Activated naive CD4-positive, alpha-beta T cell treated with anti-CD3 and anti-CD28 coated beads for 36 hours (primary cell): ENCODE data around the gene AKT1S1. TPM values are rescaled to one million over a fixed set of nuclear protein-coding genes. Genes with fewer than 3 reads are reported as not detected.

ENCODE experiments used
- CTCF ChIA-PET: fragments of 350-600 bp; sonication (Branson Sonifier 250); formaldehyde crosslinking; loops from one replicate; lab custom pipeline; 2021; ENCODE audit warnings: antibody characterized with exemption; lab: Charles Lee
- DNase-seq: peaks from one replicate; pipeline ENCODE4 v3.0.0-alpha.2; 2020
- H3K27ac Mint-ChIP-seq: one replicate; pipeline ENCODE4 v1.8.0; 2021; ENCODE audit warnings: mild to moderate bottlenecking, mixed read lengths
- H3K27me3 Mint-ChIP-seq: one replicate; pipeline ENCODE4 v1.8.0; 2021; ENCODE audit warnings: low read depth, mixed read lengths
- H3K36me3 Mint-ChIP-seq: one replicate; pipeline ENCODE4 v1.8.0; 2021; ENCODE audit warnings: low read depth, mixed read lengths
- H3K4me1 Mint-ChIP-seq: one replicate; pipeline ENCODE4 v1.8.0; 2021; ENCODE audit warnings: low read depth, mixed read lengths
- H3K4me3 Mint-ChIP-seq: one replicate; pipeline ENCODE4 v1.8.0; 2021; ENCODE audit warnings: mild to moderate bottlenecking, moderate library complexity, mixed read lengths
- H3K9me3 Mint-ChIP-seq: one replicate; pipeline ENCODE4 v1.8.0; 2021; ENCODE audit warnings: mixed read lengths
- intact Hi-C: fragments of 100-400 bp; cut with micrococcal nuclease; formaldehyde crosslinking; loops from one replicate; pipeline ENCODE4 v1.15.1; 2023
- total RNA-seq, 2 experiments: library from RNA; stranded (reverse); gene quantifications; one replicate each; pipeline ENCODE4 v1.2.3, GENCODE V29; 2021

The AKT1S1 gene
- total RNA-seq, 2 experiments from 2014 or later = 13.3 to 14.2 TPM

- Mint-ChIP-seq H3K4me1 (peaks cover 31% of the 10 kb centered on the region), H3K27me3 (no peaks in the 10 kb centered on the region), H3K4me3 (peak within 1 kb of the TSS; percentile 67), H3K27ac (peak within 1 kb of the TSS; percentile 97), H3K36me3 (no peaks in the 10 kb centered on the region), H3K9me3 (no peaks in the 10 kb centered on the region)
- DNase-seq = peak; percentile 85
- intact Hi-C loops = loop anchor here (1.0 to 2.0 kb wide), 8 partner anchors 14 to 257 kb away; partner anchors contain the start of genes AKT1S1, ATF5, NUP62 and RRAS
- CTCF ChIA-PET = interaction anchor here (1.1 kb wide), 1 partner anchor 33 kb away, joined by 3 read pairs; no protein-coding TSS in a partner anchor
Measured at GRCh38 chr19:49896863-49897621, 19.9 kb upstream of the AKT1S1 start, which contains the start of gene IL4I1. IL4I1 (minus strand) TSS chr19:49896887; CDS start chr19:49896160, 727 bp downstream.

DNA sequence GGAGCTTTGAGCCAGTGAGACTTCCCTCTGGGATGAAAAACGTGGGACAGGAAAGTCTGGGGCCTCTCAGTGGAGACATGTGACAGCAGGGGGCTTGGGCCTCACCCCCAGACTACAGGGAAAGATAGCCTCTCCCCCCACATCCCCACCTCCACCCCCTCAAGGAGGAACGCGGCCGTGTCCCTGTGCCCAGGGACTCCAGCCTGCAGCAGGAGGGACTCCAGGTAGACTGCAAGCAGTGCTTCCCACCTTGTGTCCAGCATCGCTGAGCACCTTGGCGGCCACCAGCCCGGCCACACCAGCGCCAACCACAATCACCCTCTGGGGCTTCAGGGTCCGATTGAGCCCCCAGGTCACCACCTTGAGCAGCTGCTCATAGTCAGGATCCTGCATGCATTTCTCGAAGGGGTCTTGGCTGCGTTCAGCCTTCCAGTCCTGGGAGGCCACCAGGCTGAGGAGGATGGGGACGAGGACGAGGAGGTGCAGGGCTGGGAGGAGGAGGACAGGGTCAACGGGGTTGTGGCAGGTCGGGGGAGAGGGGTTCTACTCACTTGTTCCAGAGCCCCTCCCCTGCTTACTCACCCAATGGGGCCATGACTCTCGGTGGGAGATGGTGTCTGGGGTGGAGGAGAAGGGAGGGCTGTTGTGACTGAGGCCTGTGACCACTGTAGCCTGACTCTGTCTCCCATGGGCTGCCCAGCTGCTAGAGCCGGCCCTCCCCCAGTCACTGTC lies 18.6 kb upstream of the AKT1S1 start:
- peaks cover 31% of the 10 kb centered on the region for H3K4me1 Mint-ChIP-seq
- H3K36me3 Mint-ChIP-seq = no peaks in the 10 kb centered on the region
- no peaks in the 10 kb centered on the region for H3K9me3 Mint-ChIP-seq
- intact Hi-C loops = loop anchor here (2.0 kb wide), 1 partner anchor 27 kb away; no protein-coding TSS in a partner anchor
- H3K27me3 Mint-ChIP-seq = no peaks in the 10 kb centered on the region
- peak overlapping the region; percentile 97 for H3K27ac Mint-ChIP-seq
- H3K4me3 Mint-ChIP-seq = peak overlapping the region; percentile 67
- DNase-seq = no peak
- CTCF ChIA-PET = interaction anchor here (0.6 kb wide), 1 partner anchor 10 kb away, joined by 3 read pairs; no protein-coding TSS in a partner anchor

DNA sequence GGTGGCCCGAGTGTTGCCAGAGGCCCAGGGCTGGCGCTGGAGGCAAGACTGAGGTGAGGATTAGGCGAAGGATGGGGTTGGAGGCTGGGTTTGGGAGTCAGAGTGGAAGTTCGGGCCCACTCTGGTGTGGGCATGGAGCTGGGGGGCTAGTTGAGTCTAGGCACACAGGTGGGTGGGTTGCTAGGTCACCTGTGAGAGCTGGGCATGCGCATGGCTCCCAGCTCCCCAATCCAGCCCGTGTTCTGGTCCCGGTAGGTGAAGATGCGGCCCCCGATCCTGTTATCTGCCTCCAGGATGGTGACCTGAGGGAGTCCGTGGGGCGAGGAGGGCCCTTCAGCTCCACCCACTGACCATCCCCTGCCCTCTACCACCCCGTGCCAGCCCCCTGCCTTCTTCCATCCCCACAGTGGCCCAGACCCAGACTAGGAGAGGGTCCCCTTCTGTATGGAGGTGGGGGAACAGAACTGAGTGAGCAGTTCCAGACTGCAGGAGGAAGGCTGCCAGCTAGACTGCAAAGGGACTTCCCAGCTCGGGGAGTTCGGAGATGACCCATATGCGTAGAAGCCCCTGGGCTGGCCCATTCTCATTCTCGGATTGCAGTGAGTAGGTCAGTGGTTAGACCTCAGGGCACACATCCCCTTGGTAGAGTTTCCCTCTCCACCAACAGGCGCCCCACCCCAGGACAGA lies 17.9 kb upstream of the AKT1S1 start:
- CTCF ChIA-PET = interaction anchor here (0.6 kb wide), 1 partner anchor 68 kb away, joined by 3 read pairs; no protein-coding TSS in a partner anchor
- H3K36me3 Mint-ChIP-seq = no peaks in the 10 kb centered on the region
- no peaks in the 10 kb centered on the region for H3K27me3 Mint-ChIP-seq
- intact Hi-C loops = no loop called here
- H3K9me3 Mint-ChIP-seq = no peaks in the 10 kb centered on the region
- H3K4me3 Mint-ChIP-seq = peak overlapping the region; percentile 36
- peaks cover 34% of the 10 kb centered on the region for H3K4me1 Mint-ChIP-seq
- H3K27ac Mint-ChIP-seq = peak overlapping the region; percentile 97
- peak; percentile 43 for DNase-seq

DNA sequence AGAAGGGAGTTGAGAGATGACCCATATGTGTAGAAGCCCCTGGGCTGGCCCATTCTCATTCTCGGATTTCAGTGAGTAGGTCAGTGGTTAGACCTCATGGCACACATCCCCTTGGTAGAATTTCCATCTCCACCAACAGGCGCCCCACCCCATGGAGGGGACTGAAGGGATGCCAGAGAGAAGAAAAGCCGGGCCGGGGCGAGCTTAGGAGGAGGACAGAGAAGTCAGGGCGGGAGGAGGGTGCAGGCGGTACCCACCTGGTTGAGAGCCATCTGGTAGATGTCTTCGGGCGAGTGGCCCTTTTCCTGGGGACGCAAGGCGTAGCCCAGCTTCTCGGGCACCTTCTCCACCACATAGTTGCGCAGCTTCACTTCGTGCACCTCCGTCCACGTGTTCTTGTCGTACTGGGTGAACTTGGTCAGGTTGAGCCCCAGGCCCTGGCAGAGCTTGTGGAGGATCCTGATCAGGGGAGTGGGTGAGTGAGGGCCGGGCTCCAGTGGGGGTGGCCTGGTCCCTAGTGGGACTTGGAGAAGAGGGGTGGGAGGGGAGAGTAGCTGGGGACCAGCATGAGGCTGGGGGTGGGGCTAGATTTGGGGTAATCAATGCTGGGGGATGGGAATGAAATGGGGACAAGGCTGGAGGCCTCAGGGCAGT lies 17.0 kb upstream of the AKT1S1 start:
- Mint-ChIP-seq H3K27me3 (no peaks in the 10 kb centered on the region), H3K4me1 (peaks cover 37% of the 10 kb centered on the region), H3K4me3 (no peak overlapping the region), H3K36me3 (peaks cover 1% of the 10 kb centered on the region), H3K9me3 (no peaks in the 10 kb centered on the region), H3K27ac (peak overlapping the region; percentile 24)
- intact Hi-C loops = no loop called here
- DNase-seq = no peak
- CTCF ChIA-PET = interaction anchor here (0.6 kb wide), 1 partner anchor 69 kb away, joined by 3 read pairs; no protein-coding TSS in a partner anchor

DNA sequence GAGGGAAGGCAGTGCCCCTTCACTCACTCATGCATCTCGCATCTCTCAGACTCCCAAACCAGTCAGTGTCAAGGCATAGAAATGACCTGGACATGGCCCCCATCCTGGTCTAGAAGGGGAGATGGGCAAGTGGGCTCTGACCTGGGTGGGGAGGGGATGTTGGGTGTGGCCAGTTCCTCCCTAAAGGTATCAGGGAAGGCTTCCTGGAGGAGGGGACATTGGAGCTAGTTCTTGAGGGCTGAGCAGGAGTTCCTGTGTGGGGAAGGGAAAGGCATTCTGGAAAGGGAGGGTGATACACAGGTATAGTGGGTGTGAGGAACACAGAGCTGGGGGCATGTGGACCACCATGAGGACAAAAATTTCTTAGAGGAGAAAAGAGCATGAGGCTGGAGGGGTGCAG lies 15.6 kb upstream of the AKT1S1 start:
- Mint-ChIP-seq H3K36me3 (peaks cover 1% of the 10 kb centered on the region), H3K27me3 (no peaks in the 10 kb centered on the region), H3K9me3 (no peaks in the 10 kb centered on the region), H3K4me3 (no peak overlapping the region), H3K4me1 (peaks cover 32% of the 10 kb centered on the region), H3K27ac (peak overlapping the region; percentile 20)
- DNase-seq = no peak
- CTCF ChIA-PET = interaction anchor here (0.6 kb wide), 1 partner anchor 19 kb away, joined by 3 read pairs; no protein-coding TSS in a partner anchor
- intact Hi-C loops = no loop called here

- H3K4me3 Mint-ChIP-seq = no peak overlapping the region
- no peak for DNase-seq
- intact Hi-C loops = no loop called here
- H3K27ac Mint-ChIP-seq = no peak overlapping the region
- H3K36me3 Mint-ChIP-seq = peaks cover 3% of the 10 kb centered on the region
- CTCF ChIA-PET = interaction anchor here (1.9 kb wide), 1 partner anchor 11 kb away, joined by 7 read pairs; no protein-coding TSS in a partner anchor
- H3K9me3 Mint-ChIP-seq = no peaks in the 10 kb centered on the region
- H3K4me1 Mint-ChIP-seq = peaks cover 20% of the 10 kb centered on the region
- H3K27me3 Mint-ChIP-seq = no peaks in the 10 kb centered on the region
Measured at GRCh38 chr19:49891393-49891792, 14.2 kb upstream of the AKT1S1 start.

GRCh38 chr19:49890349-49891311 lies 13.5 kb upstream of the AKT1S1 start:
- Mint-ChIP-seq H3K9me3 (no peaks in the 10 kb centered on the region), H3K36me3 (peaks cover 4% of the 10 kb centered on the region), H3K27ac (no peak overlapping the region), H3K27me3 (no peaks in the 10 kb centered on the region), H3K4me1 (peaks cover 13% of the 10 kb centered on the region), H3K4me3 (peak overlapping the region; percentile 63)
- intact Hi-C loops = no loop called here
- CTCF ChIA-PET = interaction anchor here (0.7 to 1.9 kb wide), 7 partner anchors 9 to 31 kb away, joined by 3 to 7 read pairs (median 4); no protein-coding TSS in a partner anchor
- DNase-seq = peak; percentile 60

DNA sequence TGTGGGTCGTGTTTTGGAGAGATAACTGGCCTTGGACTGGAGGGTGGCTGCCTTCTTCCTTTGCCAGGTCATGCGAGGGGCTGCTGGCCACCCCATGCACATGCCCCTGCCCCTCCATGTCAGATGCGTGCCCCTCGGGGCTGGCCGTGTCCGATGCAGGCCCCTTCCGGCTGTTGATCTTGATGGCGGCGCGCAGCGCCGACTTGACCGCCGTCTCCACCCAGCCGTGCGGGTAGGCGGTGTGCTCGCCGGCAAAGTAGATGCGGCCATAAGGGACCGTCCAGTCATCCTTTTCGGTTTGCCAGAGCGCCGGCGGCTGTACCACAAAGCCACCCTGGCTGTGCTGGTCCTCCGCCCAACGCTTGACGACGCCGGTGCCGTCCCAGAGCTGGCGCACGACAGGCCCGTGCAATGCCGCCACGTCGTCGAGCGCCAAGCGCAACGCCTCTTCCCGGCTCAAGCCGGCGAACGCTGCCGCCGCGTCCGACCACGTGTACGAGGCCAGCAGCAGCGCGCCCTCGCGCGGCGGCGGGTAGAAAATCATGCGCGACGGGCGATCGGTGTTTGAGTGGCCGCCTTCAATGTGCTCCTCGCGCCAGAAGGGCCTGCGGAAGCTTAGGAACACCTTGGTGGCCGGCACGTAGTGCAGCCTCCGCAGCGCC lies 12.7 kb upstream of the AKT1S1 start:
- Mint-ChIP-seq H3K36me3 (peaks cover 7% of the 10 kb centered on the region), H3K27ac (no peak overlapping the region), H3K4me3 (peak overlapping the region; percentile 63), H3K9me3 (no peaks in the 10 kb centered on the region), H3K27me3 (no peaks in the 10 kb centered on the region), H3K4me1 (peaks cover 8% of the 10 kb centered on the region)
- CTCF ChIA-PET = interaction anchor here (0.5 to 1.9 kb wide), 8 partner anchors 8 to 234 kb away, joined by 3 to 7 read pairs (median 3); no protein-coding TSS in a partner anchor
- intact Hi-C loops = no loop called here
- peak; percentile 82 for DNase-seq

GRCh38 chr19:49889038-49889686 lies 12.0 kb upstream of the AKT1S1 start:
- H3K27me3 Mint-ChIP-seq = no peaks in the 10 kb centered on the region
- H3K4me3 Mint-ChIP-seq = no peak overlapping the region
- no peaks in the 10 kb centered on the region for H3K9me3 Mint-ChIP-seq
- intact Hi-C loops = no loop called here
- H3K27ac Mint-ChIP-seq = no peak overlapping the region
- peaks cover 13% of the 10 kb centered on the region for H3K36me3 Mint-ChIP-seq
- peaks cover 8% of the 10 kb centered on the region for H3K4me1 Mint-ChIP-seq
- CTCF ChIA-PET = interaction anchor here (0.6 to 1.6 kb wide), 2 partner anchors 23 to 235 kb away, joined by 3 to 6 read pairs; no protein-coding TSS in a partner anchor
- DNase-seq = no peak

GRCh38 chr19:49888510-49888824 lies 11.3 kb upstream of the AKT1S1 start:
- intact Hi-C loops = no loop called here
- Mint-ChIP-seq H3K27ac (no peak overlapping the region), H3K27me3 (no peaks in the 10 kb centered on the region), H3K4me3 (no peak overlapping the region), H3K9me3 (no peaks in the 10 kb centered on the region), H3K4me1 (peaks cover 8% of the 10 kb centered on the region), H3K36me3 (peaks cover 15% of the 10 kb centered on the region)
- CTCF ChIA-PET = no interaction called here
- DNase-seq = no peak
